Dendritic cell treated with granulocyte-macrophage colony-stimulating factor and Interleukin-4, amounts not matched to agents 40 ng/mL and 50 ng/mL, for 4 days (primary cell): Measurements from ENCODE around the gene CCL14.
"Not testable (repeated sequence)": the region's sequence is repeated elsewhere in the genome, so short reads cannot be mapped to it uniquely, and the experiment has no call there.

Experiments used
- H3K27ac Mint-ChIP-seq: one replicate; pipeline ENCODE4 v1.8.0; 2022; ENCODE audit warnings: mild to moderate bottlenecking, mixed read lengths
- H3K27me3 Mint-ChIP-seq: one replicate; pipeline ENCODE4 v1.8.0; 2022; ENCODE audit warnings: mild to moderate bottlenecking, mixed read lengths
- H3K36me3 Mint-ChIP-seq: one replicate; pipeline ENCODE4 v1.8.0; 2022; ENCODE audit warnings: low read depth, mixed read lengths
- H3K4me1 Mint-ChIP-seq: one replicate; pipeline ENCODE4 v1.8.0; 2022; ENCODE audit warnings: low read depth, mixed read lengths
- H3K4me3 Mint-ChIP-seq: one replicate; pipeline ENCODE4 v1.8.0; 2022; ENCODE audit warnings: mild to moderate bottlenecking, moderate library complexity, mixed read lengths
- H3K9me3 Mint-ChIP-seq: one replicate; pipeline ENCODE4 v1.8.0; 2022; ENCODE audit warnings: mixed read lengths
- intact Hi-C: fragments of 100-400 bp; cut with micrococcal nuclease; formaldehyde crosslinking; loops from one replicate; pipeline ENCODE4 v1.15.0; 2022

The CCL14 gene

DNA sequence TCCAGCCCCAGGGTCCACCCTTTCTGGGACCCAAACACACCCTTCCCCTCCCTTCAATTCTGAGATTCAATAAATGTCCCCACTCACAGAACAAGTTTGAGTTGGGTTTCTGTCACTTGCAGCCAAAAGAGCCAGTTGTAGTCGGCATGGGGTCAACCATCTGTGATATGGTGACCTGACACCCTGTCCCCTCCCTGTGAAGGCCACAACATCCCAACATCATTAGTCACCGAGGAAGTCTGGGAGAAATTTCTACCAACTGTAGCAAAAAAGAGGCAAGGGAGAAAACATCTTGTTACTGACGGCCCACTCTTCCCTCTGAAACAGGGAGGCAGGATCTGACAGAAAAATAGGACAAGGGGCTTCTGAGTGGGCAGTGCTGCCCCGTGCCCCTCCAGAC is 42.4 kb downstream of the CCL14 start:
- intact Hi-C loops, result no loop called here
- no peak overlapping the region for H3K4me3 Mint-ChIP-seq
- H3K27me3 Mint-ChIP-seq, result peaks cover 2% of the 10 kb centered on the region
- no peak overlapping the region for H3K27ac Mint-ChIP-seq
- H3K4me1 Mint-ChIP-seq, result no peaks in the 10 kb centered on the region
- no peaks in the 10 kb centered on the region for H3K9me3 Mint-ChIP-seq
- H3K36me3 Mint-ChIP-seq, result no peaks in the 10 kb centered on the region

DNA sequence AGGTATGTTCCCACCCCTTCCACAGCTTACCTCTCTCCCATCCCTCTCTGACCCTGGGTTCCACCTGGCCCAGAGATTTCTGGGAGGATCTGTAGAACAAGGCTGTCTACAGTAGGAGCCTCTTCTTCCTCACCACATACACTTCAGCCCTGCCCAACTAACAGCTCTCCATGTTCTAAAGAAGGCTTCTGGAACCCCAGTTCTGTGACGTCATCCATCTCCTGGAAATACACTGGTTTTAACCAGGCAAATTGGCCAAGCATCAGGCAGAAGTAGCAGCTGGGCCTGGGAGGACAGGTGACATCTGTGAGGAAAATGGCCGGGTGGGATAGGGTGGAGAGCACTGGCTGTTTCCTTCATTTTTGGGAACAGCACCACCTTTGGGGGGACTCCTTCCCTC is 43.0 kb downstream of the CCL14 start, which contains the start of gene LYZL6:
TSS of gene LYZL6 (minus strand) at position 177 of the 400 bp plus-strand sequence. CDS start 4,357 bp downstream, outside the sequence.
- Mint-ChIP-seq H3K4me3 (no peak within 1 kb of the TSS), H3K36me3 (no peaks in the 10 kb centered on the region), H3K9me3 (no peaks in the 10 kb centered on the region), H3K27ac (no peak within 1 kb of the TSS), H3K4me1 (no peaks in the 10 kb centered on the region), H3K27me3 (peaks cover 2% of the 10 kb centered on the region)
- intact Hi-C loops, result no loop called here

- Mint-ChIP-seq H3K4me1 (no peaks in the 10 kb centered on the region), H3K36me3 (no peaks in the 10 kb centered on the region), H3K27ac (no peak overlapping the region), H3K9me3 (no peaks in the 10 kb centered on the region), H3K27me3 (no peaks in the 10 kb centered on the region), H3K4me3 (no peak overlapping the region)
- intact Hi-C loops, result no loop called here
Observed at GRCh38 chr17:35942588-35943186, 43.8 kb downstream of the CCL14 start.

DNA sequence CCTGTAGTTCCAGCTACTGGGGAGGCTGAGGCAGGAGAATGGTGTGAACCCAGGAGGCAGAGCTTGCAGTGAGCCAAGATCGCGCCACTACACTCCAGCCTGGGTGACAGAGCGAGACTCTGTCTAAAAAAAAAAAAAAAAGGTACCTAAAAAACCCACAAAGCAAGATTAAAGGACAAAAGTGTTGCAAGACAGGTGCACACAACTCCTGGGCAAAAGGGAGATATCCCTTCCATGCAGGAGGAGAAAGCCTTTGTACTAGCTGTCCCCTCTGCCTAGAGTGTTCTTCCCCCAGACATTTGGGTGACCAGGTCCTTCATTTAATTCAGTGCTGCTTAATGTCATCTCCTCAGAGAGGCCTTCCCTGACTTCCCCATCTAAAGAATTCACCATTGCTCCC is 48.0 kb downstream of the CCL14 start:
- H3K4me1 Mint-ChIP-seq, intact Hi-C loops, H3K36me3 Mint-ChIP-seq, H3K9me3 Mint-ChIP-seq, H3K4me3 Mint-ChIP-seq, H3K27me3 Mint-ChIP-seq, H3K27ac Mint-ChIP-seq: not testable (repeated sequence)

DNA sequence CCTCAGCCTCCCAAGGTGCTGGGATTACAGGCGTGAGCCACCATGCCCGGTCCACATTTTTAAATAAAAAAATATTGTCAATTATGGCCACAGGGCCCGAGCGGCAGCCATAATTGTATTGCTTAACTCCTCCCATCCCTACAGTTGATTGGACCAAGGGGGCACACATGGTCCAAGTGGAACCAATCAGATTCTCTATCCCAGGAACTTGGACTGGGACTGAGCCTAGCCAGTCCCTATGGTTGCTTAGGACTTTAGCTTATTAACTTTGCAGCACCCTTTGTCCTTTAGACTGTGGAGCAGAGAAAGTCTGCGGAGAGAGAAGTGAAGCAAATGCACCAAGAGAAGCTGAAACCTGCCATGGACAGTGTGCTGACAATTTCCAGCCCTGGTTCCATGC is 50.5 kb downstream of the CCL14 start:
- Mint-ChIP-seq H3K4me1 (no peaks in the 10 kb centered on the region), H3K4me3 (no peak overlapping the region), H3K36me3 (no peaks in the 10 kb centered on the region), H3K27ac (no peak overlapping the region), H3K9me3 (no peaks in the 10 kb centered on the region), H3K27me3 (peaks cover 2% of the 10 kb centered on the region)
- intact Hi-C loops, result no loop called here

GRCh38 chr17:35934760-35935159 is 51.8 kb downstream of the CCL14 start:
- Mint-ChIP-seq H3K27me3 (peaks cover 6% of the 10 kb centered on the region), H3K4me1 (peaks cover 12% of the 10 kb centered on the region), H3K4me3 (no peak overlapping the region), H3K36me3 (no peaks in the 10 kb centered on the region), H3K9me3 (no peaks in the 10 kb centered on the region), H3K27ac (no peak overlapping the region)
- intact Hi-C loops, result no loop called here
